Endothelial cell of umbilical vein (primary cell): ENCODE results near the gene NUP153. TPM values are rescaled to one million over a fixed set of nuclear protein-coding genes. Genes with fewer than 3 reads are reported as not detected.
"Not testable (repeated sequence)": the region's sequence is repeated elsewhere in the genome, so short reads cannot be mapped to it uniquely, and the experiment has no call there.

ENCODE experiments used
- BruUV-seq: library from RNA; stranded (reverse); fragments of 400-500 nt; replicated peaks from 2 replicates; lab custom pipeline; 2021; lab: Mats Ljungman, UMichigan
- CTCF ChIA-PET: fragments of 300-600, 350-600 bp; sonication (Branson Sonifier 250); formaldehyde crosslinking; loops from one replicate; lab custom pipeline; 2021; ENCODE audit warnings: antibody characterized with exemption, inconsistent platforms; lab: Charles Lee
- POLR2A ChIA-PET: fragments of 300-600, 350-600 bp; sonication (Branson Sonifier 250); formaldehyde crosslinking; loops from one replicate; lab custom pipeline; 2021; ENCODE audit warnings: antibody characterized with exemption, inconsistent platforms; lab: Charles Lee
- DNase-seq: peaks from one replicate; pipeline ENCODE4 v3.0.0-alpha.2; 2011; ENCODE audit warnings: low read depth, low spot score
- FAIRE-seq: peaks from 2 replicates; lab custom pipeline; 2011; peaks lifted over from hg19 to GRCh38; lab: Jason Lieb, UNC
- H2AFZ ChIP-seq: 2 replicates; pipeline ENCODE4 v1.6.0; 2012; ENCODE audit warnings: low read depth, low read length, control low read depth, inconsistent platforms
- H3K27ac ChIP-seq: 2 replicates; pipeline ENCODE4 v1.5.1; 2011; ENCODE audit warnings: low read depth, mild to moderate bottlenecking, control low read depth, low read length, moderate library complexity; ENCODE audit not compliant: insufficient read depth
- H3K27me3 ChIP-seq, 2 experiments: 2 replicates each; pipeline versions ENCODE4 v1.6.0 to v1.6.1; 2011; ENCODE audit warnings: low read length in 2 of 2, mixed read lengths in 1 of 2; ENCODE audit not compliant: control insufficient read depth in 2 of 2, insufficient read depth in 2 of 2
- H3K36me3 ChIP-seq, 2 experiments: 2 replicates in 1 of 2; 3 replicates in 1 of 2; pipeline ENCODE4 v1.5.1; 2011; ENCODE audit warnings: low read length in 2 of 2, mild to moderate bottlenecking in 1 of 2, moderate library complexity in 1 of 2; ENCODE audit not compliant: control insufficient read depth in 2 of 2, insufficient read depth in 2 of 2; ENCODE audit errors: extremely low read depth in 1 of 2
- H3K4me1 ChIP-seq: 3 replicates; pipeline ENCODE4 v1.5.1; 2011; ENCODE audit warnings: mild to moderate bottlenecking, low read length; ENCODE audit not compliant: control insufficient read depth, insufficient read depth; ENCODE audit errors: extremely low read depth
- H3K4me2 ChIP-seq: 2 replicates; pipeline ENCODE4 v1.6.1; 2011; ENCODE audit warnings: low read length, control low read depth, mixed read lengths; ENCODE audit not compliant: insufficient read depth
- H3K4me3 ChIP-seq, 3 experiments: fragments of 200-600 bp in 1 of 3; sonication (generic), shearing (Covaris generic) in 1 of 3; replicated peaks in 1 of 3; 2 replicates each; pipeline ENCODE4 v1.5.1; 2011 to 2016; ENCODE audit warnings: control low read depth in 3 of 3, low read length in 3 of 3, mild to moderate bottlenecking in 2 of 3, inconsistent platforms in 1 of 3, low read depth in 1 of 3, moderate library complexity in 1 of 3; ENCODE audit not compliant: insufficient read depth in 1 of 3
- H3K79me2 ChIP-seq: 2 replicates; pipeline ENCODE4 v1.6.0; 2012; ENCODE audit warnings: low read length, inconsistent platforms; ENCODE audit not compliant: control insufficient read depth, insufficient read depth
- H3K9ac ChIP-seq: replicated peaks from 2 replicates; pipeline ENCODE3; 2011; ENCODE audit warnings: low read length, control low read depth; ENCODE audit not compliant: insufficient read depth; ENCODE audit errors: extremely low read depth
- H3K9me1 ChIP-seq: replicated peaks from 3 replicates; pipeline ENCODE4 v1.6.0; 2011; ENCODE audit warnings: mild to moderate bottlenecking, low read length; ENCODE audit not compliant: control insufficient read depth, insufficient read depth; ENCODE audit errors: extremely low read depth
- H3K9me3 ChIP-seq: replicated peaks from 2 replicates; pipeline ENCODE4 v1.5.1; 2012; ENCODE audit warnings: low read length, inconsistent platforms; ENCODE audit not compliant: control insufficient read depth, insufficient read depth
- H4K20me1 ChIP-seq: replicated peaks from 2 replicates; pipeline ENCODE3; 2011; ENCODE audit warnings: mild to moderate bottlenecking, low read length; ENCODE audit not compliant: control insufficient read depth, insufficient read depth; ENCODE audit errors: extremely low read depth
- EZH2 ChIP-seq: IDR thresholded peaks from 2 replicates; pipeline ENCODE4 v1.6.1; 2012; ENCODE audit warnings: borderline replicate concordance, low read depth, mild to moderate bottlenecking, moderate library complexity, low read length, inconsistent platforms; ENCODE audit not compliant: severe bottlenecking
- FOS ChIP-seq: IDR thresholded peaks from 2 replicates; pipeline ENCODE4 v1.6.1; 2011; ENCODE audit warnings: mild to moderate bottlenecking, low read length, moderate library complexity, borderline replicate concordance; ENCODE audit not compliant: insufficient read depth
- GATA2 ChIP-seq: IDR thresholded peaks from 2 replicates; pipeline ENCODE4 v1.7.0; 2011; ENCODE audit warnings: low read depth, mild to moderate bottlenecking, moderate library complexity, mixed read lengths, low read length; ENCODE audit not compliant: insufficient read length, insufficient read depth
- JUN ChIP-seq: IDR thresholded peaks from 2 replicates; pipeline ENCODE4 v1.6.1; 2011; ENCODE audit warnings: borderline replicate concordance, low read depth; ENCODE audit not compliant: insufficient read length, insufficient read depth
- MYC ChIP-seq: IDR thresholded peaks from one replicate; pipeline ENCODE4 v1.6.1; 2011; ENCODE audit warnings: mild to moderate bottlenecking, low read depth, low read length
- POLR2A ChIP-seq: IDR thresholded peaks from 2 replicates; pipeline ENCODE4 v1.6.1; 2012; ENCODE audit warnings: low read depth, mild to moderate bottlenecking, control low read depth, low read length
- POLR2AphosphoS5 ChIP-seq: IDR thresholded peaks from 2 replicates; pipeline ENCODE4 v1.6.1; 2012; ENCODE audit warnings: low read depth, mild to moderate bottlenecking, control low read depth, low read length, moderate library complexity; ENCODE audit not compliant: insufficient read depth
- dilution Hi-C: fragments of 300-500 bp; cut with MboI; formaldehyde crosslinking; loops from one replicate; pipeline ENCODE4 v1.15.0; 2019; ENCODE audit warnings: low sequenced_read_pairs; ENCODE audit not compliant: extremely low pct_ligation_motif_present
- intact Hi-C: fragments of 100-400 bp; cut with micrococcal nuclease; formaldehyde crosslinking; loops from one replicate; pipeline ENCODE4 v1.10.0; 2022
- polyA plus RNA-seq, 4 experiments: library from polyadenylated mRNA; depleted of rRNA in 3 of 4; stranded (reverse) in 3 of 4; unstranded in 1 of 4; fragments of >200 nt; gene quantifications; 2 replicates each; pipeline versions ENCODE4 v1.2.1 to v1.2.3, GENCODE V29; 2011 to 2012; ENCODE audit warnings: missing spikeins in 1 of 4
- total RNA-seq: library from RNA; stranded (reverse); gene quantifications from 2 replicates; pipeline ENCODE4 v1.2.3, GENCODE V29; 2021
- TF ChIP-seq, protein P1 (sequence below), 2 donors: IDR thresholded peaks; 1 replicate in 1 of 2; 2 replicates in 1 of 2; pipeline ENCODE4 v1.5.1; 2011; ENCODE audit warnings: low read length in 2 of 2, mild to moderate bottlenecking in 2 of 2, moderate library complexity in 2 of 2, control low read depth in 1 of 2, inconsistent platforms in 1 of 2, low read depth in 1 of 2; ENCODE audit not compliant: insufficient read depth in 1 of 2; ENCODE audit errors: extremely low read depth in 1 of 2
- TF ChIP-seq, protein P2 (sequence below): IDR thresholded peaks from 2 replicates; pipeline ENCODE4 v1.6.1; 2011; ENCODE audit not compliant: insufficient read depth, insufficient read length

The NUP153 gene
- total and polyA plus RNA-seq, 2 donors (not counting 3 experiments of a cell fraction or from before 2014, with no cell fraction given): 22.0 to 51.0 TPM

DNA sequence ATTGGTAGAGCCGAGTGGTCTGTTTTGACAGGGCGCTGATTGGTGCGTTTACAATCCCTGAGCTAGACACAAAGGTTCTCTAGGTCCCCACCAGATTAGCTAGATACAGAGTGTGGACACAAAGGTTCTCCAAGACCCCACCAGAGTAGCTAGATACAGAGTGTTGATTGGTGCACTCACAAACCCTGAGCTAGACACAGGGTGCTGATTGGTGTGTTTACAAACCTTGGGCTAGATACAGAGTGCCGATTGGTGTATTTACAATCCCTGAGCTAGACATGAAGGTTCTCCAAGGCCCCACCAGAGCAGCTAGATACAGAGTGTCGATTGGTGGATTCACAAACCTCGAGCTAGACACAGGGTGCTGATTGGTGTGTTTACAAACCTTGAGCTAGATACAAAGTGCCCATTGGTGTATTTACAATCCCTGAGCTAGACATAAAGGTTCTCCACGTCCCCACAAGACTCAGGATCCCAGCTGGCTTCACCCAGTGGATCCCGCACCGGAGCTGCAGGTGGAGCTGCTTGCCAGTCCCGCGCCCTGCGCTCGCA is 38.1 kb upstream of the NUP153 start:
- H3K36me3 ChIP-seq, H3K4me3 ChIP-seq, H3K9me1 ChIP-seq, FAIRE-seq, H3K79me2 ChIP-seq, H3K4me2 ChIP-seq, H3K27ac ChIP-seq, H3K4me1 ChIP-seq, H4K20me1 ChIP-seq, intact Hi-C loops, H3K9me3 ChIP-seq, BruUV-seq, H3K9ac ChIP-seq, H2AFZ ChIP-seq, dilution Hi-C loops, H3K27me3 ChIP-seq, DNase-seq: not testable (repeated sequence)
- ChIA-PET CTCF (interaction anchor here (2.4 kb wide), 1 partner anchor 9 kb away, joined by 7 read pairs; no protein-coding TSS in a partner anchor), POLR2A (interaction anchor here (0.6 kb wide), 1 partner anchor 73 kb away, joined by 3 read pairs; no protein-coding TSS in a partner anchor)

DNA sequence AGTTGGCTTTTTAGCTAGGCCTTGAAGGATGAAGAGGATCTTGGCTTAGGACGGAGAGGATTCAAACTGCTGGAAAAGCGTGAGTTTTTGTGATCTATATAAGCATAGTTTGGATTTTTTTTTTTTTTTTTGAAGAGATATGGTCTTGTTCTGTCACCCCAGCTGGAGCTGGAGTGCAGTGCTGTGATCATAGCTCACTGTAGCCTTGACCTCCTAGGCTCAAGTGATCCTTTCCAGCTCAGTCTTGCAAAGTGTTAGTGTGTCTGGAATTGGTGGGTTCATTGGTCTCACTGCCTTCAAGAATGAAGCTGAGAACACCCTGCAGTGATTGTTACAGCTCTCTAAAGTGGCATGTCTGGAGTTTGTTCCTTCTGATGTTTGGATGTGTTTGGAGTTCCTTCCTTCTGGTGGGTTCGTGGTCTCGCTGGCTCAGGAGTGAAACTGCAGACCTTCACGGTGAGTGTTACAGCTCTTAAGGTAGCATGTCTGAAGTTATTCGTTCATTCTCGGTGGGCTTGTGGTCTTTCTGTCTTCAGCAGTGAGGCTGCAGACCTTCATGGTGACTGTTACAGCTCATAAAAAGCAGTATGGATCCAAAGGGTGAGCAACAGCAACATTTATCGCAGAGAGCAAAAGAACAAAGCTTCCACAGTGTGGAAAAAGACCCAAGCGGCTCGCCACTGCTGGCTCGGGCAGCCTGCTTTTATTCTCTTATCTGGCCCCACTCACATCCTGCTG is 37.5 kb upstream of the NUP153 start:
- Histone ChIP-seq H3K9me3 (no peaks in the 10 kb centered on the region), H4K20me1 (no peaks in the 10 kb centered on the region), H3K36me3 (no peaks in the 10 kb centered on the region), H3K27ac (no peak overlapping the region), H3K9ac (no peak overlapping the region), H3K4me1 (peaks cover 2% of the 10 kb centered on the region), H2AFZ (no peak overlapping the region), H3K27me3 (peaks cover 0 to 1% of the 10 kb centered on the region in 2 experiments), H3K9me1 (no peaks in the 10 kb centered on the region), H3K79me2 (no peaks in the 10 kb centered on the region), H3K4me3 (no peak overlapping the region), H3K4me2 (no peak overlapping the region)
- DNase-seq (no peak), FAIRE-seq (no peak)
- intact Hi-C loops (no loop called here), dilution Hi-C loops (no loop called here)
- BruUV-seq: no TSS peak
- ChIA-PET CTCF (interaction anchor here (0.8 to 2.4 kb wide), 3 partner anchors 9 to 11 kb away, joined by 3 to 7 read pairs (median 3); no protein-coding TSS in a partner anchor), POLR2A (no interaction called here)
- no peak for TF ChIP-seq EZH2
- TF ChIP-seq FOS: no peak
- TF ChIP-seq, protein P1, sequence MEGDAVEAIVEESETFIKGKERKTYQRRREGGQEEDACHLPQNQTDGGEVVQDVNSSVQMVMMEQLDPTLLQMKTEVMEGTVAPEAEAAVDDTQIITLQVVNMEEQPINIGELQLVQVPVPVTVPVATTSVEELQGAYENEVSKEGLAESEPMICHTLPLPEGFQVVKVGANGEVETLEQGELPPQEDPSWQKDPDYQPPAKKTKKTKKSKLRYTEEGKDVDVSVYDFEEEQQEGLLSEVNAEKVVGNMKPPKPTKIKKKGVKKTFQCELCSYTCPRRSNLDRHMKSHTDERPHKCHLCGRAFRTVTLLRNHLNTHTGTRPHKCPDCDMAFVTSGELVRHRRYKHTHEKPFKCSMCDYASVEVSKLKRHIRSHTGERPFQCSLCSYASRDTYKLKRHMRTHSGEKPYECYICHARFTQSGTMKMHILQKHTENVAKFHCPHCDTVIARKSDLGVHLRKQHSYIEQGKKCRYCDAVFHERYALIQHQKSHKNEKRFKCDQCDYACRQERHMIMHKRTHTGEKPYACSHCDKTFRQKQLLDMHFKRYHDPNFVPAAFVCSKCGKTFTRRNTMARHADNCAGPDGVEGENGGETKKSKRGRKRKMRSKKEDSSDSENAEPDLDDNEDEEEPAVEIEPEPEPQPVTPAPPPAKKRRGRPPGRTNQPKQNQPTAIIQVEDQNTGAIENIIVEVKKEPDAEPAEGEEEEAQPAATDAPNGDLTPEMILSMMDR (IDR thresholded peaks at IDR 0.05; ENCODE audit: extremely low read depth in 1 of 2, insufficient read depth in 1 of 2, low read depth in 1 of 2, low read length in 2 of 2): no peak
- TF ChIP-seq POLR2A: no peak
- TF ChIP-seq, protein P2, sequence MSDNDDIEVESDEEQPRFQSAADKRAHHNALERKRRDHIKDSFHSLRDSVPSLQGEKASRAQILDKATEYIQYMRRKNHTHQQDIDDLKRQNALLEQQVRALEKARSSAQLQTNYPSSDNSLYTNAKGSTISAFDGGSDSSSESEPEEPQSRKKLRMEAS: no peak
- no peak for TF ChIP-seq MYC
- TF ChIP-seq POLR2AphosphoS5: no peak
- TF ChIP-seq JUN: no peak
- no peak for TF ChIP-seq GATA2
